Esophagus squamous epithelium (tissue), 4 donors: Measurements from ENCODE around the gene ARHGEF28.

Source experiments
- CTCF ChIP-seq, 6 experiments: fragments of 450-650 bp in 4 of 6; fragments of 200-600 bp in 2 of 6; sonication (generic) in 2 of 6; IDR thresholded peaks; one replicate each; pipeline ENCODE4 v1.5.1; 2016 to 2019; ENCODE audit warnings: antibody characterized with exemption in 6 of 6, mild to moderate bottlenecking in 4 of 6, moderate library complexity in 4 of 6
- POLR2A ChIP-seq, 4 donors: fragments of 450-650 bp; IDR thresholded peaks; one replicate each; pipeline ENCODE4 v1.6.1; 2017; ENCODE audit warnings: antibody characterized with exemption in 4 of 4, mild to moderate bottlenecking in 4 of 4, moderate library complexity in 3 of 4

GRCh38 chr5:73903169-73903568, 277.2 kb downstream of the ARHGEF28 start:
- TF ChIP-seq POLR2A (IDR thresholded peaks at IDR 0.05), result no peak
- no peak for TF ChIP-seq CTCF (IDR thresholded peaks at IDR 0.05)
